ENCODE measurements around the gene PPP4C.

PPP4C gene

GRCh38 chr16:30131869-30132475 lies 56.2 kb downstream of the PPP4C start:
- DNase-seq: no peak

GRCh38 chr16:30132591-30132990 lies 56.8 kb downstream of the PPP4C start:
- no peak for DNase-seq

All from CD4-positive, alpha-beta T cell treated with Interleukin-17A for 1 hour (primary cell).